Upper lobe of left lung (tissue), 6 donors: ENCODE data around the gene PPP1R14D. TPM values are rescaled to one million over a fixed set of nuclear protein-coding genes. Genes with fewer than 3 reads are reported as not detected.

ENCODE experiments used
- ATAC-seq, 2 donors: fragments of 200-7000 bp; cut with Tn5 transposase; one replicate each; pipeline ENCODE4 v1.9.1; 2022; ENCODE audit warnings: mild to moderate bottlenecking in 2 of 2, moderate library complexity in 2 of 2; ENCODE audit not compliant: low FRiP score in 2 of 2
- DNase-seq, 2 donors: peaks; one replicate each; pipeline ENCODE4 v3.0.0-alpha.2; 2019 to 2020
- H3K27ac ChIP-seq, 4 donors: fragments of 200-600 bp; sonication (generic); one replicate each; pipeline ENCODE4 v1.5.1; 2016 to 2019
- H3K27me3 ChIP-seq, 4 donors: fragments of 200-600 bp; sonication (generic); one replicate each; pipeline ENCODE4 v1.5.1; 2017 to 2019
- H3K36me3 ChIP-seq, 4 donors: fragments of 200-600 bp; sonication (generic); one replicate each; pipeline ENCODE4 v1.5.1; 2016 to 2019
- H3K4me1 ChIP-seq, 4 donors: fragments of 200-600 bp; sonication (generic); one replicate each; pipeline ENCODE4 v1.5.1; 2018 to 2019
- H3K4me3 ChIP-seq, 4 donors: fragments of 200-600 bp; sonication (generic); one replicate each; pipeline ENCODE4 v1.5.1; 2017 to 2019; ENCODE audit warnings: mild to moderate bottlenecking in 2 of 4, moderate library complexity in 1 of 4
- H3K9me3 ChIP-seq, 4 donors: fragments of 200-600 bp; sonication (generic); one replicate each; pipeline ENCODE4 v1.5.1; 2018 to 2019
- CTCF ChIP-seq, 6 experiments: fragments of 450-650 bp in 4 of 6; fragments of 200-600 bp in 2 of 6; sonication (generic) in 2 of 6; IDR thresholded peaks; one replicate each; pipeline ENCODE4 v1.5.1; 2016 to 2019; ENCODE audit warnings: antibody characterized with exemption in 6 of 6
- EP300 ChIP-seq, 4 donors: sonication (generic); formaldehyde crosslinking; IDR thresholded peaks; one replicate each; pipeline ENCODE4 v1.5.1; 2017; ENCODE audit warnings: antibody characterized with exemption in 4 of 4, control low read depth in 2 of 4
- POLR2A ChIP-seq, 4 donors: fragments of 450-650 bp; IDR thresholded peaks; one replicate each; pipeline ENCODE4 v1.5.1; 2016 to 2017; ENCODE audit warnings: antibody characterized with exemption in 4 of 4, mild to moderate bottlenecking in 2 of 4
- POLR2AphosphoS5 ChIP-seq, 2 donors: sonication (generic); formaldehyde crosslinking; IDR thresholded peaks; one replicate each; pipeline ENCODE4 v1.5.1; 2017; ENCODE audit warnings: antibody characterized with exemption in 2 of 2
- WGBS, 2 donors: methylation state at CpG; one replicate each; pipeline ENCODE4 v1.1.5; 2017 to 2018; 5-methylcytosine and 5-hydroxymethylcytosine counted together
- total RNA-seq, 6 donors: library from RNA; depleted of rRNA in 4 of 6; stranded (reverse); fragments of >200 nt in 4 of 6; gene quantifications; one replicate each; pipeline versions ENCODE4 v1.1.0 to v1.2.1, GENCODE V29; 2016 to 2021
- donor health status: DM: no; HTN: no; CAD: no; lungs with moderate emphysema.
- donor health status: DM: no; HTN: yes; CAD: no; lungs with severe emphysema.

PPP1R14D gene
- total RNA-seq, result 1 to 10 TPM in 1 of 6 donors, under 1 TPM in 1, not detected in 4; 0.34 to 3.3 TPM

- DNase-seq (no peak), ATAC-seq (no peak)
- Histone ChIP-seq H3K4me3 (no peak within 1 kb of the TSS), H3K36me3 (no peaks in the 10 kb centered on the region), H3K9me3 (no peaks in the 10 kb centered on the region), H3K4me1 (no peaks in the 10 kb centered on the region), H3K27me3 (no peaks in the 10 kb centered on the region), H3K27ac (no peak within 1 kb of the TSS)
- 89 to 95% methylated on average over 6 of the region's 6 CpGs for WGBS, 2 donors
- no peak for TF ChIP-seq CTCF (IDR thresholded peaks at IDR 0.05)
- TF ChIP-seq POLR2AphosphoS5 (IDR thresholded peaks at IDR 0.05), result no peak
- TF ChIP-seq POLR2A (IDR thresholded peaks at IDR 0.05), result no peak
- no peak for TF ChIP-seq EP300 (IDR thresholded peaks at IDR 0.05)
Observed at GRCh38 chr15:40828447-40829036, at the start of gene PPP1R14D. Gene PPP1R14D, minus strand, starts transcription at chr15:40828708. Its CDS starts 67 bp downstream, at chr15:40828641.

- Histone ChIP-seq H3K4me1 (peaks cover 10 to 17% (median 13%) of the 10 kb centered on the region in 4 donors), H3K27me3 (peaks cover 0 to 5% (median under 1%) of the 10 kb centered on the region in 4 donors), H3K36me3 (no peaks in the 10 kb centered on the region), H3K27ac (no peak overlapping the region), H3K4me3 (no peak overlapping the region), H3K9me3 (no peaks in the 10 kb centered on the region)
- no peak for ATAC-seq
- no peak for DNase-seq
- no peak for TF ChIP-seq CTCF (IDR thresholded peaks at IDR 0.05)
- no peak for TF ChIP-seq POLR2AphosphoS5 (IDR thresholded peaks at IDR 0.05)
- TF ChIP-seq EP300 (IDR thresholded peaks at IDR 0.05), result no peak
- no peak for TF ChIP-seq POLR2A (IDR thresholded peaks at IDR 0.05)
- 53 to 60% methylated on average over 2 of the region's 2 CpGs for WGBS, 2 donors
Observed at GRCh38 chr15:40877694-40878093, 49.2 kb upstream of the PPP1R14D start.

- Histone ChIP-seq H3K27me3 (peaks cover 0 to 5% (median under 1%) of the 10 kb centered on the region in 4 donors), H3K4me3 (no peak overlapping the region), H3K27ac (no peak overlapping the region), H3K9me3 (no peaks in the 10 kb centered on the region), H3K36me3 (no peaks in the 10 kb centered on the region), H3K4me1 (peaks cover 12 to 20% (median 17%) of the 10 kb centered on the region in 4 donors)
- DNase-seq (no peak), ATAC-seq (no peak)
- 89 to 94% methylated on average over 6 of the region's 6 CpGs for WGBS, 2 donors
- TF ChIP-seq CTCF (IDR thresholded peaks at IDR 0.05) (no peak), EP300 (IDR thresholded peaks at IDR 0.05) (no peak), POLR2AphosphoS5 (IDR thresholded peaks at IDR 0.05) (no peak), POLR2A (IDR thresholded peaks at IDR 0.05) (no peak)
Observed at GRCh38 chr15:40875991-40876730, 47.7 kb upstream of the PPP1R14D start.

- Histone ChIP-seq H3K27me3 (peaks cover 0 to 5% (median under 1%) of the 10 kb centered on the region in 4 donors), H3K4me1 (peaks cover 12 to 20% (median 17%) of the 10 kb centered on the region in 4 donors), H3K9me3 (no peaks in the 10 kb centered on the region), H3K4me3 (peak within 1 kb of the TSS; percentile 51 to 67 (median 56)), H3K36me3 (no peaks in the 10 kb centered on the region), H3K27ac (peak within 1 kb of the TSS in 1 of 4 donors; percentile 58)
- TF ChIP-seq EP300 (IDR thresholded peaks at IDR 0.05) (no peak), POLR2A (IDR thresholded peaks at IDR 0.05) (peak in 1 of 4 donors; percentile 25), POLR2AphosphoS5 (IDR thresholded peaks at IDR 0.05) (peak in 1 of 2 donors; percentile 44), CTCF (IDR thresholded peaks at IDR 0.05) (peak in 4 of 6 experiments; percentile 13 to 44 (median 30))
- ATAC-seq (peak; percentile 64 to 89), DNase-seq (peak; percentile 88 to 90)
- WGBS, 2 donors, result 0 to 1% methylated on average over 9 to 28 of the region's 74 CpGs
Observed at GRCh38 chr15:40873694-40874561, 45.4 kb upstream of the PPP1R14D start, which contains the start of gene RHOV. Gene RHOV, minus strand, starts transcription at chr15:40874234. Its CDS starts 95 bp downstream, at chr15:40874139.
